AG09309 (cell line): ENCODE data around the gene HTR1D.
"Not testable (repeated sequence)": the region's sequence is repeated elsewhere in the genome, so short reads cannot be mapped to it uniquely, and the experiment has no call there.

Source experiments
- DNase-seq: peaks from one replicate; pipeline ENCODE4 v3.0.0-alpha.2; 2010; ENCODE audit warnings: low read depth
- H3K4me3 ChIP-seq: 2 replicates; pipeline ENCODE4 v1.5.1; 2011; ENCODE audit warnings: mild to moderate bottlenecking, low read depth, low read length, moderate library complexity; ENCODE audit not compliant: control insufficient read depth
- TF ChIP-seq, protein P1 (sequence below): IDR thresholded peaks from 2 replicates; pipeline ENCODE4 v1.5.1; 2011; ENCODE audit warnings: mild to moderate bottlenecking, low read depth, low read length, inconsistent platforms; ENCODE audit not compliant: insufficient read depth, control insufficient read depth; ENCODE audit errors: missing control alignments

Gene HTR1D

GRCh38 chr1:23237508-23237907 lies 20.2 kb upstream of the HTR1D start:
- TF ChIP-seq, protein P1, sequence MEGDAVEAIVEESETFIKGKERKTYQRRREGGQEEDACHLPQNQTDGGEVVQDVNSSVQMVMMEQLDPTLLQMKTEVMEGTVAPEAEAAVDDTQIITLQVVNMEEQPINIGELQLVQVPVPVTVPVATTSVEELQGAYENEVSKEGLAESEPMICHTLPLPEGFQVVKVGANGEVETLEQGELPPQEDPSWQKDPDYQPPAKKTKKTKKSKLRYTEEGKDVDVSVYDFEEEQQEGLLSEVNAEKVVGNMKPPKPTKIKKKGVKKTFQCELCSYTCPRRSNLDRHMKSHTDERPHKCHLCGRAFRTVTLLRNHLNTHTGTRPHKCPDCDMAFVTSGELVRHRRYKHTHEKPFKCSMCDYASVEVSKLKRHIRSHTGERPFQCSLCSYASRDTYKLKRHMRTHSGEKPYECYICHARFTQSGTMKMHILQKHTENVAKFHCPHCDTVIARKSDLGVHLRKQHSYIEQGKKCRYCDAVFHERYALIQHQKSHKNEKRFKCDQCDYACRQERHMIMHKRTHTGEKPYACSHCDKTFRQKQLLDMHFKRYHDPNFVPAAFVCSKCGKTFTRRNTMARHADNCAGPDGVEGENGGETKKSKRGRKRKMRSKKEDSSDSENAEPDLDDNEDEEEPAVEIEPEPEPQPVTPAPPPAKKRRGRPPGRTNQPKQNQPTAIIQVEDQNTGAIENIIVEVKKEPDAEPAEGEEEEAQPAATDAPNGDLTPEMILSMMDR, result no peak
- H3K4me3 ChIP-seq, result no peak overlapping the region
- no peak for DNase-seq

DNA sequence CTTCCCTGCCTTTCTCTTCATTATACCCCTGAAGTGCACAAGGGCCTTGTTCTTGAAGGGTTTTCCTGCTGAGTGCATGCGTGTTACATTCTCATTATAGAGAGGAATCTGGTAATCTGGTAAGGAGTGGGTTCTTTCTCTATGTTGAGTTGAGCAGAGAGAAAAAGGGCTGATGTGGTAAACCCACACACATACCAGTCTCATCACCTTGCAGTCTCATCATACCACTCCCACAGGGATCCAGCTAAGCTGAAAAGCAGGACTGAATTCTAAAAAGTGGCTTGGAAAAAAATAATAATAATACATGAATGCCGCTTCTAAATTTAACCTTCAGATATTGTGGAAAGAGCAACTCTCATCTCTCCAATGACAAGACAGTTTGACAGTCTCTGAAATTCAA lies 10.5 kb upstream of the HTR1D start:
- TF ChIP-seq, protein P1, result no peak
- H3K4me3 ChIP-seq, result no peak overlapping the region
- no peak for DNase-seq

GRCh38 chr1:23224739-23225648 lies 7.7 kb upstream of the HTR1D start:
- TF ChIP-seq, protein P1, result no peak
- H3K4me3 ChIP-seq, result no peak overlapping the region
- DNase-seq, result peak; percentile 7

GRCh38 chr1:23223963-23224362 lies 6.7 kb upstream of the HTR1D start:
- not testable (repeated sequence) for H3K4me3 ChIP-seq, DNase-seq

GRCh38 chr1:23223490-23223951 lies 6.2 kb upstream of the HTR1D start:
- not testable (repeated sequence) for DNase-seq, H3K4me3 ChIP-seq

DNA sequence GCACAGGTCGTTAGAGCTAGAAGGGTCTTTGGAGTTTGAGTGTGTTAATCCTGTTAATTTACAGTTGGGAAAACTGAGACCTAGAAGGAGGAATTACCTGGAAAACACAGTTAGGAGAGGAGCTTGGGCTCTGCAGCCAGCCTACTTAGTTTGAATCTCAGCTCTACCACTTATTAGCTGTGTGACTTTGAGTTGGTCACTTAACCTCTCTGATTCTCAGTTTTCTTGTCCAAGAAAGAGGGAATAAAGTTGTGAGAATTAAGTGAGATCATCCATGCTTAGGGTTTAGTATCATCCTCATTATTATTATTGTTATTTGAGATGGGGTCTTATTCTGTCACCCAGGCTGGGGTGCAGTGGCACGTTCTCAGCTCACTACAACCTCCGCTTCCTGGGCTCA lies 5.4 kb upstream of the HTR1D start:
- TF ChIP-seq, protein P1, result no peak
- DNase-seq, result no peak
- H3K4me3 ChIP-seq, result no peak overlapping the region

DNA sequence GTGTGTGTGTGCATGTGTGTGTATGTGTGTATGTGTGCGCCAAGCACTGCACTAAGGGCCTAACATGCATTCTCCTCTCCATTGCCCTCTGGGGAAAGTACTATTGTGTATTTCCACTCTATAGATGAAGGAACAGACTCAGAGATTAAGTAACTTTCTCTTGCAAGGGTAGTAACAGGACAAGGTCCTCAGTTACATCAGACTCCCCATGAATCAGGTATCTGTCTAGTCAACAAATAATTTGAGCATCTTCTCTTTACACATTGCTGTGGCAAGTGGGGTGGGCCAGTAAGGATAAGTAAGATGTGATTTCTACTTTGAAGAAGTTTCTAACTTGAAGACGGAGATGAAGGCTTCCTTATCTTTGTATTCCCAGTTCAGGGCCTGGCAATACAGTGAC lies 5.0 kb upstream of the HTR1D start:
- DNase-seq, result no peak
- H3K4me3 ChIP-seq, result no peak overlapping the region
- TF ChIP-seq, protein P1, result no peak
